Left lung (tissue), 10 donors: ENCODE results near the gene BCL2L1. TPM values are rescaled to one million over a fixed set of nuclear protein-coding genes. Genes with fewer than 3 reads are reported as not detected.

ENCODE experiments used
- ATAC-seq: fragments of 200-7000 bp; cut with Tn5 transposase; one replicate; pipeline ENCODE4 v1.9.1; 2020; ENCODE audit warnings: moderate library complexity
- DNase-seq, 4 donors: peaks; one replicate each; pipeline ENCODE4 v3.0.0-alpha.2; 2013 to 2020
- H3K27ac ChIP-seq, 2 donors: fragments of 200-600 bp; sonication (generic) in 1 of 2; one replicate each; pipeline versions ENCODE4 v1.5.0 to v1.8.0; 2020 to 2021
- H3K27me3 ChIP-seq, 2 donors: fragments of 200-600 bp; sonication (generic) in 1 of 2; one replicate each; pipeline versions ENCODE4 v1.5.0 to v1.8.0; 2020 to 2021
- H3K36me3 ChIP-seq, 2 donors: fragments of 200-600 bp; sonication (generic) in 1 of 2; one replicate each; pipeline versions ENCODE4 v1.5.0 to v1.8.0; 2020 to 2021
- H3K4me1 ChIP-seq, 2 donors: fragments of 200-600 bp; one replicate each; pipeline ENCODE4 v1.8.0; 2021
- H3K4me3 ChIP-seq, 2 donors: fragments of 200-600 bp; sonication (generic) in 1 of 2; one replicate each; pipeline versions ENCODE4 v1.5.0 to v1.8.0; 2020 to 2021; ENCODE audit warnings: mild to moderate bottlenecking in 1 of 2
- H3K9me3 ChIP-seq, 2 donors: fragments of 200-600 bp; sonication (generic) in 1 of 2; one replicate each; pipeline versions ENCODE4 v1.5.0 to v1.8.0; 2020 to 2021
- intact Hi-C, 2 donors: fragments of 100-400 bp; cut with DNase I; formaldehyde crosslinking; loops; one replicate each; pipeline versions ENCODE4 v1.11.2 to v1.14.2; 2022
- polyA plus RNA-seq, 6 donors: library from polyadenylated mRNA; unstranded; fragments of 120-200 nt; gene quantifications; one replicate each; pipeline ENCODE4 v1.2.1, GENCODE V29; 2013; ENCODE audit not compliant: insufficient read length in 6 of 6
- total RNA-seq, 2 donors: library from RNA; stranded (reverse); fragmentation: NEBNext Ultra II Directional; extraction: Animal tissue kit (Norgen Biotek cat#: 25700); gene quantifications; one replicate each; pipeline ENCODE4 v1.2.1, GENCODE V29; 2021
- TF ChIP-seq, protein P1 (sequence below), 2 donors: fragments of 200-600 bp; sonication (generic) in 1 of 2; IDR thresholded peaks; one replicate each; pipeline versions ENCODE4 v1.5.0 to v1.8.0; 2021; ENCODE audit warnings: antibody characterized with exemption in 2 of 2
- donor health status: DM: no; HTN: yes; CAD: no.
- donor health status: DM: no; HTN: no; CAD: no.

The BCL2L1 gene
- total and polyA plus RNA-seq, 8 donors = 43.3 to 181 (median 56.7) TPM

DNA sequence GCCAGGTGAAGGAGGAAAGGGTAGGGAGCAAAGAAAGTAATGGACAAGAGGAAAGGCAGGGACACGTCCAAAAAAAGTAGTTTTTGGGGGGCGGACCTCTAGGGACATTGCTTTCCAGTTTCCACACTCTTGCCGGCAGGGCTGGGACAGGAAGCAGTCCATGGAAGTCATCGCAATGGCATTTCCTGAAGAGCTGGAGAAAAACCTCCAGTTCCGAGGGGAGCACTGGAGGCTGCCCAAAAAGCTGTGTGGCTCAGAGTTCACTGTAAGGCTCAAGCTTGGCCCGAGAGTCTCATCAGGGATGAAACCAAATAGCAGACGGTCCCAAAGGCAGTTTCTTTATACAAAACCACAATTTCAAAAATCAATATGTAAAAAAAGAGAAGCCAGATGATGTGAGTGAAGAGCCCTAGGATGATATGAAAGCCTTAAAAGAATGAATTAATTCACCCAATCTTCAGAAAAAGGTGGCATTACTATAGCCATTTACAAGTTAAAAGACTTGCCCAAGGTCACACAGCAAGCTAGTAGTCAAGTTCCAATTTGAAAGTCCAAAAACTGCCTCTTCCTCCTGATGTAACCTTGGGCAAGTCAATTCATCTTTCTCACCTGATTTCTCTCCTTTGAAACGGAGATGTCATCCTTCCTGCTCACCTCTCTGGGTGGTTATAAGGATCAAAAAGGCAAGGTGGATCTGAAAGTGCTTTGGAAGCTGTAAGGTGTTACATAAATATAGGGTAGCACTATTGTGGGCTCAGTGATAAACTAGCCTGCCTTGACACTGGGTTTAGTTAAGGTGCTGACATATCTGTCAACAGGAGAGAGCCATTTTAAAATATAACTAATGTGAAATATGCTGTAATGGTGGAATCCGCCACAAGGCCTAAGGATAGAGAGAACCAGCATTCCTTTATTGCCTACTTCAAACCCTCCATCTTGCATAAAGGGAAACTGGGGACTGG, 9.1 kb downstream of the BCL2L1 start:
- peak overlapping the region; percentile 88 to 89 for H3K27ac ChIP-seq
- intact Hi-C loops = no loop called here
- ATAC-seq (peak; percentile 38), DNase-seq (peak in 1 of 4 donors; percentile 66)
- peaks cover 71 to 100% of the 10 kb centered on the region in 2 donors for H3K4me1 ChIP-seq
- H3K27me3 ChIP-seq = no peaks in the 10 kb centered on the region
- H3K9me3 ChIP-seq = no peaks in the 10 kb centered on the region
- TF ChIP-seq, protein P1, sequence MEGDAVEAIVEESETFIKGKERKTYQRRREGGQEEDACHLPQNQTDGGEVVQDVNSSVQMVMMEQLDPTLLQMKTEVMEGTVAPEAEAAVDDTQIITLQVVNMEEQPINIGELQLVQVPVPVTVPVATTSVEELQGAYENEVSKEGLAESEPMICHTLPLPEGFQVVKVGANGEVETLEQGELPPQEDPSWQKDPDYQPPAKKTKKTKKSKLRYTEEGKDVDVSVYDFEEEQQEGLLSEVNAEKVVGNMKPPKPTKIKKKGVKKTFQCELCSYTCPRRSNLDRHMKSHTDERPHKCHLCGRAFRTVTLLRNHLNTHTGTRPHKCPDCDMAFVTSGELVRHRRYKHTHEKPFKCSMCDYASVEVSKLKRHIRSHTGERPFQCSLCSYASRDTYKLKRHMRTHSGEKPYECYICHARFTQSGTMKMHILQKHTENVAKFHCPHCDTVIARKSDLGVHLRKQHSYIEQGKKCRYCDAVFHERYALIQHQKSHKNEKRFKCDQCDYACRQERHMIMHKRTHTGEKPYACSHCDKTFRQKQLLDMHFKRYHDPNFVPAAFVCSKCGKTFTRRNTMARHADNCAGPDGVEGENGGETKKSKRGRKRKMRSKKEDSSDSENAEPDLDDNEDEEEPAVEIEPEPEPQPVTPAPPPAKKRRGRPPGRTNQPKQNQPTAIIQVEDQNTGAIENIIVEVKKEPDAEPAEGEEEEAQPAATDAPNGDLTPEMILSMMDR (IDR thresholded peaks at IDR 0.05) = no peak
- H3K4me3 ChIP-seq = peak overlapping the region; percentile 8 to 11
- H3K36me3 ChIP-seq = peaks cover 0 to 67% of the 10 kb centered on the region in 2 donors

DNA sequence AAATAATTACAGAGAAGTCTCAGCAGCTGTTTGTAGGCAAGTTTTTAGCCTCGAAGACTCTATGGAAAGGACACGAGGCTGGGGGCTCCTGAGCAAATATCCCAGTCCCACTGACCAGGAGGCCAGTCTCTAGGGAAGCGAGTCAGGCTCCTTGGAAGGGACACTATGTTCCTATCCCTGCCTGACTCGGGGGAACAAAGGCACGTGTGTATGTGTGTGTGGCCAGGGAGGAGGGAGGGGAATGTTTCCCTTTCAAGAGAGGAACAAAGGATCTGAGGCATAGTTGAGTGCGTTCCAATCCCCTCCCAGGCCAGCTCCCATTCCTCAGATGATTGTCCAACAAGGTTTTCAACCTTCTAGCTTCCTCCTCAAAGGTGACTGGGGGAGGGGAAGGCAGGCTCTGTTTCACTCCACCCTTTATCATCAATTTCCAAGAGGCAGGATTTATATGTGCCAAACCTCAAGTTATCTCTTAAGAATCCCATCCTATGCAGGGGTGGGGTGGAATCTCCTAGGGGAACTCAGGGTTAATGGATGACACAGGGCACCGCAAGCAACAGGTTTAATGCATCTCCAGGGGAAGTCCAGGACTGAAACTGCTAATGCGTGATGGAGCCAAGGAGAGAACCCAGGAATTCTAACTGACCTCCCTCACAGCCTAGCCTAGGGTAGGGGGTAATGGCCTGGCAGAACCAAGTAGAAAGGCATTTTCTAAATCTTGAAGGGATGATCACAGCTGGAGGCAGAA, 9.9 kb downstream of the BCL2L1 start:
- peak overlapping the region; percentile 8 to 11 for H3K4me3 ChIP-seq
- intact Hi-C loops = no loop called here
- peaks cover 72 to 100% of the 10 kb centered on the region in 2 donors for H3K4me1 ChIP-seq
- H3K27ac ChIP-seq = peak overlapping the region; percentile 88 to 89
- TF ChIP-seq, protein P1 (IDR thresholded peaks at IDR 0.05) = no peak
- no peaks in the 10 kb centered on the region for H3K9me3 ChIP-seq
- H3K27me3 ChIP-seq = no peaks in the 10 kb centered on the region
- H3K36me3 ChIP-seq = peaks cover 0 to 75% of the 10 kb centered on the region in 2 donors
- ATAC-seq (peak; percentile 70), DNase-seq (peak in 2 of 4 donors; percentile 78 to 79)

DNA sequence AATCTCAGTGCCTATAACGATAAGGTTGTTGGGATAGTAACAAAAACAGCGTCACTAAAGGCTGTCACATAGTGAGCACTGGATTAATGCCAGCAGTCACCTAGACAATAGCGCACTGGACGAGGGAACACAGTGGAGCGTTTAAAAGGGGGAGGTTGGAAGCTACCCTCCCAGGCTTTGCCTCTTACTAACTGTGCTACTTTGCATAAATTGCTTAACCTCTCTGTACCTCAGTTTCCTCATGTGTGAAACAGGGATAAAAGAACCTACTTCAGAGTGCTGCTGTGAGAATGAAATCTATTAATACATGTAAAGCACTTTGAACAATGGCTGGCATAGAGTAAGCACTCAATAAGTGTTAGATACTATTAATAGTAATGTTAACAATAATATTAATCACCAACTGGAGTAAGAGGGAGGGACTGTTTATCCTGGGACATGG, 10.5 kb downstream of the BCL2L1 start:
- no peaks in the 10 kb centered on the region for H3K9me3 ChIP-seq
- DNase-seq = no peak
- no peak overlapping the region for H3K4me3 ChIP-seq
- TF ChIP-seq, protein P1 (IDR thresholded peaks at IDR 0.05) = no peak
- ATAC-seq = peak; percentile 18
- peak overlapping the region; percentile 88 to 89 for H3K27ac ChIP-seq
- intact Hi-C loops = no loop called here
- peaks cover 72 to 100% of the 10 kb centered on the region in 2 donors for H3K4me1 ChIP-seq
- no peaks in the 10 kb centered on the region for H3K27me3 ChIP-seq
- peaks cover 0 to 79% of the 10 kb centered on the region in 2 donors for H3K36me3 ChIP-seq

DNA sequence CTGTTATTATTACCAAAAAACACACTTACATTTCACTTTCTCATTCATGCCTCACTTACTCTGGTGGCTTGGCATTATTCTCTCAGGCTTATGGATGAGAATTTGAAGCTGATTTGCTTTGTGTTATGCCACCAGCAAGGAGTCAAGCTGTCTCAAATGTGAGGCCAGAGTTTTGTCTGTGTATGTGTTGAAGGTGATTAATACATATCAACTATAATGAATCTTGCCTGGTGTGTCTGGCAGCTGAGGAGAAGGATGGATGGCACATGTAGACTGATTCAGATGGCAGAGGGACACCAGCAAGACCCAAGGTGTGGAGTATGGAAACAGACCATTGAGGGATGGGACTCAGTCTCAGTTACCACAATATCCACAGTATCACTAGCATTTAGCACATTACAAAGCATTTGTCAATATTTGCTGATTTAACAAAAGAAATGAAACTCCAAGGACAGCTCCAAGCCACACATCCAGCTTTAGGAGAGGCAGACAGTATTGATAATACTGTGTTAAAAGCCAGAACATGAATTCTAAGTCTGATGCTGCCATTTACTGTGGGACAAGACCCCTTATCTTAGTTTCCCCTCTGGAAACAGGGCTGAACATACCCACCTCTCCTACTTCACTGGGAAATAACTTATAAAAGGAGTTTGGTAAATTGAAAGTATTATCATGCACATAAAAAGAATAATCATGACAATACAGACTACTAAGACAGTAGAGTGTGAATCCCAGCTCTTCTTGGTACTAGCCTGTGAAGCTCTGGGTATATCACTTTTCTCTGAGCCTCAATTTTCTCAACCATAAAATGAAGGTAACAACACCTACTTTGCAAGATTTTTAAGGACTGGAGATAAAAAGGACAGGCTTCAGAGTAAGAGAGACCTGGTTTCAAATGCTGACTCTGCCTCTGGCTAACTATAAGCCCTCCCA, 11.2 kb downstream of the BCL2L1 start:
- Histone ChIP-seq H3K36me3 (peaks cover 0 to 78% of the 10 kb centered on the region in 2 donors), H3K27me3 (no peaks in the 10 kb centered on the region), H3K4me3 (no peak overlapping the region), H3K4me1 (peaks cover 73 to 100% of the 10 kb centered on the region in 2 donors), H3K27ac (peak overlapping the region; percentile 88 to 89), H3K9me3 (no peaks in the 10 kb centered on the region)
- TF ChIP-seq, protein P1 (IDR thresholded peaks at IDR 0.05) = no peak
- DNase-seq = no peak
- intact Hi-C loops = no loop called here
- no peak for ATAC-seq
